Activated naive CD4-positive, alpha-beta T cell treated with anti-CD3 and anti-CD28 coated beads, Interleukin-2, amount 10 ng/mL, durations not matched to agents 7 days and 5 days (primary cell): ENCODE measurements around the gene BCL2L13.
A peak's percentile ranks its signal among the peaks of the same experiment; 100 is the strongest.
"Not testable (repeated sequence)": the region's sequence is repeated elsewhere in the genome, so short reads cannot be mapped to it uniquely, and the experiment has no call there.

Source experiments
- CTCF ChIA-PET: fragments of 350-600 bp; sonication (Branson Sonifier 250); formaldehyde crosslinking; loops from one replicate; lab custom pipeline; 2021; ENCODE audit warnings: antibody characterized with exemption; lab: Charles Lee
- DNase-seq: peaks from one replicate; pipeline ENCODE4 v3.0.0-alpha.2; 2020
- H3K27ac Mint-ChIP-seq: one replicate; pipeline ENCODE4 v1.8.0; 2021; ENCODE audit warnings: mild to moderate bottlenecking, moderate library complexity, mixed read lengths
- H3K27me3 Mint-ChIP-seq: one replicate; pipeline ENCODE4 v1.8.0; 2021; ENCODE audit warnings: mild to moderate bottlenecking, mixed read lengths
- H3K36me3 Mint-ChIP-seq: one replicate; pipeline ENCODE4 v1.8.0; 2021; ENCODE audit warnings: mixed read lengths
- H3K4me1 Mint-ChIP-seq: one replicate; pipeline ENCODE4 v1.8.0; 2021; ENCODE audit warnings: mixed read lengths
- H3K4me3 Mint-ChIP-seq: one replicate; pipeline ENCODE4 v1.8.0; 2021; ENCODE audit warnings: mild to moderate bottlenecking, moderate library complexity, mixed read lengths
- H3K9me3 Mint-ChIP-seq: one replicate; pipeline ENCODE4 v1.8.0; 2021; ENCODE audit warnings: mixed read lengths

Gene BCL2L13

GRCh38 chr22:17694193-17694592 lies 55.6 kb downstream of the BCL2L13 start:
- CTCF ChIA-PET: interaction anchor here (1.1 to 1.2 kb wide), 2 partner anchors 43 to 49 kb away, joined by 3 read pairs; no protein-coding TSS in a partner anchor

DNA sequence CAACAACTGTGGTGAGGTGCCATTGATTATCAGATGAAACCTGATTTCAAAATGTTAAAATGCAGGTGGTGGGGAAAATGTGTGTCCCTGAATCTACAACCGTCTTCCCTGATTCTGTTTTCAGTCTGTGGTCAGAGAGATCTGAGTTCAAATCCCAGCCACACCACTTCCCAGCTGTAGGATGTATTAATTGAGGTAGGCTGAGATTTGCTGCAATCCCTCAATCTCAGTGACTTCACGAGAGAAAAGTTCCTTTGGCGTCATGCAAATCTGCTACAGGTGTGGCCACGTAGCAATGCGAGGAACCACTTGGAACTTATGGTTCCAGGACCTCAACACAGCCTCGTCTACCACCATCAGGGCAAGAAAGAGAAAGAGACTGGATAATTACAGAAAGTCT lies 56.2 kb downstream of the BCL2L13 start:
- Mint-ChIP-seq H3K4me1 (peaks cover 14% of the 10 kb centered on the region), H3K4me3 (no peak overlapping the region), H3K36me3 (peaks cover 15% of the 10 kb centered on the region), H3K9me3 (no peaks in the 10 kb centered on the region), H3K27ac (no peak overlapping the region), H3K27me3 (no peaks in the 10 kb centered on the region)
- CTCF ChIA-PET: interaction anchor here (1.1 to 1.2 kb wide), 2 partner anchors 43 to 48 kb away, joined by 3 read pairs; no protein-coding TSS in a partner anchor
- no peak for DNase-seq

More at GRCh38 chr22:17694193-17694592, 55.6 kb downstream of the BCL2L13 start:
- Mint-ChIP-seq H3K9me3 (no peaks in the 10 kb centered on the region), H3K4me3 (no peak overlapping the region), H3K36me3 (peaks cover 15% of the 10 kb centered on the region), H3K4me1 (peaks cover 14% of the 10 kb centered on the region), H3K27me3 (no peaks in the 10 kb centered on the region), H3K27ac (no peak overlapping the region)
- no peak for DNase-seq

DNA sequence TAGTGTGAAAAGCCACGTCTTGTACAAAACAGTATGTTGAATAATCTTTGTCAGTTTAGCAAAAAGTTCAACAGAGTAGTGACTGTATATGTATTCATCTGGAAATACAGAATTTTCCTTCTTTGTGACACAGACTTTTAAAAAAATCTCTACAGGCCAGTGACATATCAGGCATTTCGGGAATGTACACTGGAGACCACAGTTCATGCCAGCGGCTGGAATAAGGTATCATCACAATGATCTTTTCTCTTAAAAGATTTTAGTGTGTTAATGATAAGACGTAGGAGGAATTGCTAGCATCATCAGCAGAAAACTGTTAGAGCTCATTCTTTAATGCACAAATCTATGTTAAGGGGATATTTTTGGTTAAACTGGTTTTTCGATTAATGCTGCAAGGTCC lies 57.4 kb downstream of the BCL2L13 start:
- CTCF ChIA-PET: no interaction called here
- Mint-ChIP-seq H3K27ac (no peak overlapping the region), H3K4me3 (no peak overlapping the region), H3K9me3 (no peaks in the 10 kb centered on the region), H3K27me3 (no peaks in the 10 kb centered on the region), H3K36me3 (peaks cover 15% of the 10 kb centered on the region), H3K4me1 (peaks cover 14% of the 10 kb centered on the region)
- no peak for DNase-seq

- H3K4me1 Mint-ChIP-seq: peaks cover 14% of the 10 kb centered on the region
- DNase-seq, H3K27me3 Mint-ChIP-seq, H3K9me3 Mint-ChIP-seq, H3K4me3 Mint-ChIP-seq, CTCF ChIA-PET, H3K27ac Mint-ChIP-seq: not testable (repeated sequence)
- peaks cover 16% of the 10 kb centered on the region for H3K36me3 Mint-ChIP-seq
These were observed 58.6 kb downstream of the BCL2L13 start for GRCh38 chr22:17697196-17697595.

DNA sequence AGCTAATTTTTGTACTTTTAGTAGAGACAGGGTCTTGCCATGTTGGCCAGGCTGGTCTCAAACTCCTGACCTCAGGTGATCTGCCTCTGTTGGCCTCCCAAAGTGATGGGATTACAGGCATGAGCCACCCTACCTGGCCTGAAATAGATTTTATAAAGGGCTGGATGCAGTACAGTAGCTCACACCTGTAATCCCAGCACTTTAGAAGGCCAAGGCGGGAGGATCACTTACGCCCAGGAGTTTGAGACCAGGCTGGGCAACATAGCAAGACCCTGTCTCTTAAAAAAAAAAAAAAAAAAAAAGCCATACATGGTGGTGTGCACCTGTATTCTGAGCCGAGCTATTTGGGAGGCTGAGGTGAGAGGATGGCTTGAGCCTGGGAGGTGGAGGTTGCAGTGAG lies 59.7 kb downstream of the BCL2L13 start:
- H3K27me3 Mint-ChIP-seq, H3K27ac Mint-ChIP-seq, H3K4me3 Mint-ChIP-seq, DNase-seq, H3K9me3 Mint-ChIP-seq, CTCF ChIA-PET: not testable (repeated sequence)
- Mint-ChIP-seq H3K4me1 (peaks cover 14% of the 10 kb centered on the region), H3K36me3 (peaks cover 17% of the 10 kb centered on the region)

- no peak for DNase-seq
- Mint-ChIP-seq H3K9me3 (no peaks in the 10 kb centered on the region), H3K36me3 (peaks cover 20% of the 10 kb centered on the region), H3K4me1 (peaks cover 14% of the 10 kb centered on the region), H3K4me3 (no peak overlapping the region), H3K27me3 (no peaks in the 10 kb centered on the region), H3K27ac (no peak overlapping the region)
- CTCF ChIA-PET: no interaction called here
These were observed 60.4 kb downstream of the BCL2L13 start for GRCh38 chr22:17698948-17699347.

- H3K36me3 Mint-ChIP-seq: peaks cover 18% of the 10 kb centered on the region
- peaks cover 10% of the 10 kb centered on the region for H3K4me1 Mint-ChIP-seq
- no peaks in the 10 kb centered on the region for H3K27me3 Mint-ChIP-seq
- H3K4me3 Mint-ChIP-seq: no peak overlapping the region
- no peak overlapping the region for H3K27ac Mint-ChIP-seq
- H3K9me3 Mint-ChIP-seq: no peaks in the 10 kb centered on the region
- CTCF ChIA-PET: no interaction called here
- DNase-seq: no peak
These were observed 61.3 kb downstream of the BCL2L13 start for GRCh38 chr22:17699696-17700340.

- H3K27me3 Mint-ChIP-seq: no peaks in the 10 kb centered on the region
- CTCF ChIA-PET: no interaction called here
- no peak for DNase-seq
- H3K36me3 Mint-ChIP-seq: peaks cover 22% of the 10 kb centered on the region
- H3K4me3 Mint-ChIP-seq: no peak overlapping the region
- no peak overlapping the region for H3K27ac Mint-ChIP-seq
- peaks cover 10% of the 10 kb centered on the region for H3K4me1 Mint-ChIP-seq
- H3K9me3 Mint-ChIP-seq: no peaks in the 10 kb centered on the region
These were observed 62.2 kb downstream of the BCL2L13 start for GRCh38 chr22:17700778-17701177.

- Mint-ChIP-seq H3K27ac (no peak overlapping the region), H3K27me3 (no peaks in the 10 kb centered on the region), H3K4me1 (peaks cover 20% of the 10 kb centered on the region), H3K36me3 (peaks cover 20% of the 10 kb centered on the region), H3K9me3 (no peaks in the 10 kb centered on the region), H3K4me3 (no peak overlapping the region)
- DNase-seq: no peak
- CTCF ChIA-PET: no interaction called here
These were observed 65.3 kb downstream of the BCL2L13 start for GRCh38 chr22:17703811-17704210.

DNA sequence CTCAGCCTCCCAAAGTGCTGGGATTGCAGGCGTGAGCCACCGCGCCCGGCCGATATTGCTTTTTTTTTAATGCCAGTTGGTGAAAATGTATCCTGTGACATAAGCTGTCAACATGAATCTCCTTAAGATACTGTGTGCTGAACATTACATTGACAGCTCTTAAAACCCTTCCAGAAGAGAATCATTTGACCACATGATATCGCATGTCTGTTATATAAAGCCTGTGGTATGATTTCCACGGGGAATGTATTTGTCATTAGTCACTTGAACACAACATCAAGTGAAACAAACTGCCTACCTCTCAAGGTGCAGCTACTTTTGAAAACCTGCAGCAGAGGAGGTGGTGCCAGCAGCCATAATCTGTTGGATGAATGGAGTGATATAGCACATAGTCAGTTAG lies 67.0 kb downstream of the BCL2L13 start:
- no peaks in the 10 kb centered on the region for H3K9me3 Mint-ChIP-seq
- no peak for DNase-seq
- CTCF ChIA-PET: no interaction called here
- no peaks in the 10 kb centered on the region for H3K27me3 Mint-ChIP-seq
- peak overlapping the region; percentile 42 for H3K27ac Mint-ChIP-seq
- H3K36me3 Mint-ChIP-seq: peaks cover 21% of the 10 kb centered on the region
- H3K4me3 Mint-ChIP-seq: no peak overlapping the region
- peaks cover 18% of the 10 kb centered on the region for H3K4me1 Mint-ChIP-seq

DNA sequence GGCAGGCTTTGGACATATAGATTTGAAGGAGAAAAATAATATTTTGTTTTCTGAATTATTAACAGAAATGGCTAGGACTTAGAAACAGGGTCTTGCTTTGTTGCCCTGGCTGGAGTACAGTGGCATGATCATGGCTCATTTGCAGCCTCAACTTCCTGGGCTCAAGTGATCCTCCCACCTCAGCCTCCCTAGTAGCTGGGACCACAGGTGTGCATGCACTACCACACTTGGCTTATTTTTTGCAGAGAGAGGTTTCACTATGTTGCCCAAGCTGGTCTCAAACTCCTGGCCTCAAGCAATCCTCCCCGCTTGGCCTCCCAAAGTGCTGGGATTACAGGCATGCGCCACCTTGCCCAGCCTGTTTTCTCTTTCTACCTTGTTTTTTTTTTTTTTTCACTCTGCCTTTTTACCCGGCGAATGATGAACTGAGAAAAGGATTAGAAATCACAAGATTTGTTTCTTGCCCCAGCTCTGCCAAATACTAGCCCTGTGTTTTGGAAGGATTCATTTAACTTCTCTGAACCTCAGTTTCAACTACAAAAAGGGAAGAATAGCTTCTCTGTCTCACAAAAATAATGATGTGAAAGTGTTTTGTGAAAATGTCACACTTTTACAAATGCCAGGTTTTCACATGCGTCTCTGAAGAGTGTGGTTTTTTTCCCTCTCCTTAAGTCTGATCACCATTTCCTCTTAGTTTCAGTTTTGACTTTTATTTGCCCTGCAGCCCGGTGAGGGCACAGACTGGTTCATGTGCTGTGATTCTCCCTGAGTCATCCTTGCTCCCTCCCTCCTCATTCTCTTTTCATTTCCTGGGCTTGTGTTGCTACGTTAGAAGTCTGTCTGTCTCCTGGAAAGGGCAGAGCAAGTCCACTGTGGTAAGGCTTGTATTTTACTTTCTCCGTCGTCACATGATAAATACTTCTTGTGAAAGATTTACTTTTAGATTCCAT lies 67.7 kb downstream of the BCL2L13 start:
- peaks cover 21% of the 10 kb centered on the region for H3K36me3 Mint-ChIP-seq
- CTCF ChIA-PET: interaction anchor here (1.0 kb wide), 1 partner anchor 80 kb away, joined by 4 read pairs; no protein-coding TSS in a partner anchor
- peak overlapping the region; percentile 94 for H3K27ac Mint-ChIP-seq

DNA sequence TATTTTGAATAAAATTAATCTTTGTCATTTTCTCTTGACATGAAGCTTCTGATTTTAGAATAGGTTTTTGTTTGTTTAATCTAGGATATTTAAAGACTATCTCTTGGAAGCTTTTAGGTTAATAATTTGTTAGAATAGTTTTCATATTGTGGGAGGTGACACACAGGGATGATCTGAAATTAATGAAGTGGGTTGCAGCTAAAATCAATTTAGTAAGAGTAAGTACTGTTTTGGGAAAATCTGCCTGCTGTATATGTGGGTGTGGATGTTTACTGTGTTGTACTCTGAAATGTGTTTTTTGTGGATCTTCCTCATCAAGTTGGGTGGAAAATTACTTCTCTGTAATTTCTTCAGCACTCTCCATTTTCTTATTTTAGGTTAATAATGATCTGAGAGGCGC lies 68.4 kb downstream of the BCL2L13 start:
- CTCF ChIA-PET: interaction anchor here (1.0 kb wide), 1 partner anchor 79 kb away, joined by 4 read pairs; no protein-coding TSS in a partner anchor
- DNase-seq: no peak
- Mint-ChIP-seq H3K36me3 (peaks cover 23% of the 10 kb centered on the region), H3K27ac (peak overlapping the region; percentile 94), H3K4me1 (peaks cover 18% of the 10 kb centered on the region), H3K9me3 (no peaks in the 10 kb centered on the region), H3K27me3 (no peaks in the 10 kb centered on the region), H3K4me3 (no peak overlapping the region)

More for the DNA sequence above, 67.7 kb downstream of the BCL2L13 start:
- peak; percentile 56 for DNase-seq
- no peaks in the 10 kb centered on the region for H3K27me3 Mint-ChIP-seq
- H3K9me3 Mint-ChIP-seq: no peaks in the 10 kb centered on the region
- H3K4me1 Mint-ChIP-seq: peaks cover 18% of the 10 kb centered on the region
- peak overlapping the region; percentile 59 for H3K4me3 Mint-ChIP-seq

GRCh38 chr22:17707526-17707925 lies 69.0 kb downstream of the BCL2L13 start:
- CTCF ChIA-PET: interaction anchor here (1.0 kb wide), 1 partner anchor 79 kb away, joined by 4 read pairs; no protein-coding TSS in a partner anchor
- Mint-ChIP-seq H3K4me3 (no peak overlapping the region), H3K27ac (no peak overlapping the region), H3K9me3 (no peaks in the 10 kb centered on the region), H3K36me3 (peaks cover 21% of the 10 kb centered on the region), H3K27me3 (no peaks in the 10 kb centered on the region), H3K4me1 (peaks cover 18% of the 10 kb centered on the region)
- no peak for DNase-seq

DNA sequence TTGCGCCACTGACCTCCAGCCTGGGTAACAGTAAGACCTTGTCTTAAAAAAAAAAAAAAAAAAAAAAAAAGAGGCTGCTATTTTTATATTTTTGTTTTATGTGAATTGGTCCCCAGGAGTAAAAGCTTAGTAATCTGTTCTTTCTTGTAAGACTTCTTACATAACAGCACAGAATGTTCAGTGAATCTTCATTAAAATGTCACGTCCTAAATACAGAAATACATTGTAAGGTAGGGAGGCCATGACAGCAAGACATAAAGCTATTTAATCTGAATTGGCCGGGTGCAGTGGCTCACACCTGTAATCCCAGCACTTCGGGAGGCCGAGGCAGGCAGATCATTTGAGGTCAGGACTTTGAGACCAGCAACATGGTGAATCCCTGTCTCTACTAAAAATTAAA lies 71.5 kb downstream of the BCL2L13 start:
- CTCF ChIA-PET: no interaction called here
- Mint-ChIP-seq H3K4me1 (peaks cover 18% of the 10 kb centered on the region), H3K36me3 (peaks cover 15% of the 10 kb centered on the region), H3K27me3 (no peaks in the 10 kb centered on the region), H3K9me3 (no peaks in the 10 kb centered on the region), H3K4me3 (no peak overlapping the region), H3K27ac (peak overlapping the region; percentile 28)
- no peak for DNase-seq
